GM18867 (cell line): ENCODE results near the gene JAK3.
"Not testable (repeated sequence)": the region's sequence is repeated elsewhere in the genome, so short reads cannot be mapped to it uniquely, and the experiment has no call there.

ENCODE experiments used
- ATAC-seq: cut with Tn5 transposase; IDR thresholded peaks from one replicate; pipeline ENCODE4 v1.9.1; 2021; ENCODE audit warnings: mild to moderate bottlenecking, moderate library complexity; ENCODE audit not compliant: unreplicated experiment

Gene JAK3

GRCh38 chr19:17778968-17779929, 68.5 kb downstream of the JAK3 start:
- no peak for ATAC-seq

DNA sequence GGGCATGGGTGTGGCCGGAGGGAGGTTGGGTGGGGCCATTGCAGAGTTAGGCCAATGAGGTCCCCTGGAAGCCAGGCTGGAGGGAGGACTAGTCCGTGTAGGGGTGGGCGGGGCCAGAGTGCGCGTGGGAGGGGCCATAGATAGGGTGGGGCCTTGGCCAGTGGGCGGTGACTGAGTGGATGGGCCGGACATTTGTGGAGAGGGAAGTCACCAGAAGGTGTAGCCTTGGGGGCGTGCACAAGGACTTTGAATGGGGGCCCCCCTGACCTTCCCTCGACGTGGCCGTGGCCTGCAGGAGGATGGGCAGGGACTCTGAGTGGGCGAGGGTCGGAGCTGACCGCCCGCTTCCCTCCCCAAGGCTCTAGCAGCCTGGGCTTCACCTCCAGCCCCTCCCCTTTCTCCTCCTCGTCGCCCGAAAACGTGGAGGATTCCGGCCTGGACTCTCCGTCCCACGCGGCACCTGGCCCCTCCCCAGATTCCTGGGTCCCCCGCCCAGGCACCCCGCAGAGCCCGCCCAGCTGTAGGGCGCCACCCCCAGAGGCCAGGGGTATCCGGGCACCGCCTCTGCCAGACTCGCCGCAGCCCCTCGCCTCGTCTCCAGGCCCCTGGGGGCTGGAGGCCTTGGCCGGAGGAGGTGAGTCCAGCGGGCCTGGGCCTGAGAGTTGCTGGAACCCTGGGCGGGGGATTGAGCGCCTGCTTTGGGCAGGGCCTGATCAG, 69.4 kb downstream of the JAK3 start:
- no peak for ATAC-seq

- not testable (repeated sequence) for ATAC-seq
These were observed 69.9 kb downstream of the JAK3 start for GRCh38 chr19:17777840-17778239.

DNA sequence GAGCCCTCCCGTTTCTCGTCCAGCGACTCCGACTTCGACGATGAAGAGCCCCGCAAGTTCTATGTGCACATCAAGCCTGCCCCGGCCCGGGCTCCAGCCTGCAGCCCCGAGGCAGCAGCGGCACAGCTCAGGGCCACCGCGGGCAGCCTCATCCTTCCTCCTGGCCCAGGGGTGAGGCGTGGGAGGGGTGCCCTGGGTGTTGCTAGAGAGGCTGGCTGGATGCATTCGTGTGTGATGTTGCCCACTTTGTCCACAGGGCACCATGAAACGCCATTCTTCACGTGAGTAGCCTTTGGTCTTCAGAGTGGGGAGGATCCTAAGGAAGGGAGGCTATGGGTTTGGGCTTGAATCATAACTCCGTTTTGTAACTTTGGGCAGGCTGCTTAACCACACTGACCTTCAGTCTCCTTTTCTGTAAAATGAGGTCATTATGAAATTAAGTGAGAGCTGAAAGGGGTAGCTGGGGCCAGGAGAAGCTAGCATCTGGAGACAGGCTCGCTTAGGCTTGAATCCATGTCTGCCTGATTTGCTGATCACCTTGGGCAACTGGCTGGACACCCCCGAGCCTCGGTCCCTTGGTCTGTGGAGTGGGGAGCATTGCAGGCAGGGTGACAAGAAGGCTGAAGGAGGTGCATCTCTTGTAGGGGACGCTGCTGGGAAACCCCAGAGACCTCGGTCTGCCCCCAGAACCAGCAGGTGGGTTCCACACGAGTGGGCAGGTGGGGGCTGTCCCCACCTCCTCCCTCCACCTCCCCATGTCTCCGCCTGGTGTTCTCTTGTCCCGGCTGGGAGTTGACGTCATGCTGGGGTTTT, 71.6 kb downstream of the JAK3 start:
- peak; percentile 71 for ATAC-seq

- ATAC-seq: no peak
These were observed 72.4 kb downstream of the JAK3 start for GRCh38 chr19:17775245-17775927.
